ENCODE results near the gene PLA2G12A. TPM values are rescaled to one million over a fixed set of nuclear protein-coding genes. Genes with fewer than 3 reads are reported as not detected.

The PLA2G12A gene
- total and polyA plus RNA-seq, 10 of the 15 experiments (the other 5 are each of a cell fraction or from before 2014, with no cell fraction given) = 3.7 to 36.8 (median 15.5) TPM

GRCh38 chr4:109729718-109730618 is at the start of gene PLA2G12A (continued):
- TF ChIP-seq KLF5 (IDR thresholded peaks at IDR 0.05; ENCODE audit: partially characterized antibody) (peak; percentile 33), MEF2B (IDR thresholded peaks at IDR 0.05; ENCODE audit: partially characterized antibody, poor library complexity, severe bottlenecking) (peak; percentile 55)

- no peaks in the 10 kb centered on the region for H3K9me3 ChIP-seq (replicated peaks; ENCODE audit: control insufficient read depth, insufficient read depth, low read length)
- no peak overlapping the region for H3K4me2 ChIP-seq (ENCODE audit: control insufficient read depth, insufficient read depth)
- no TSS peak for BruUV-seq (replicated peaks)
- FAIRE-seq (no peak), ATAC-seq (no peak), DNase-seq (ENCODE audit: low read depth, low spot score) (no peak)
- H2AFZ ChIP-seq (ENCODE audit: control insufficient read depth, low read depth, low read length) = no peak overlapping the region
- RAD21 ChIA-PET (ENCODE audit: unreplicated experiment) = no interaction called here
- H4K20me1 ChIP-seq (ENCODE audit: control insufficient read depth, insufficient read depth) = no peaks in the 10 kb centered on the region
- no peaks in the 10 kb centered on the region for H3K4me1 ChIP-seq (ENCODE audit: control insufficient read depth, insufficient read depth, low read length)
- H3K9ac ChIP-seq (ENCODE audit: control insufficient read depth, insufficient read depth, low read length) = no peak overlapping the region
- H3K27me3 ChIP-seq (replicated peaks in 1 of 2; ENCODE audit: control insufficient read depth in 2 of 2, insufficient read depth in 2 of 2, low read length in 1 of 2) = no peaks in the 10 kb centered on the region
- 34% methylated on average over 5 of the region's 5 CpGs for WGBS (ENCODE audit: insufficient coverage, insufficient replicate concordance, low lambda C conversion rate, missing lambda C conversion rate)
- in situ Hi-C loops (cut with MboI) (no loop called here), intact Hi-C loops (cut with micrococcal nuclease; ENCODE audit: unreplicated experiment) (no loop called here)
- no peaks in the 10 kb centered on the region for H3K79me2 ChIP-seq (ENCODE audit: control insufficient read depth, insufficient read depth, low read length)
- POLR2A ChIA-PET = no interaction called here
- no peaks in the 10 kb centered on the region for H3K36me3 ChIP-seq (ENCODE audit: control insufficient read depth in 2 of 2, insufficient read depth in 2 of 2, low read length in 1 of 2)
- CTCF ChIA-PET = no interaction called here
- no peak overlapping the region for H3K4me3 ChIP-seq
- no peak overlapping the region for H3K27ac ChIP-seq (ENCODE audit: control insufficient read depth, insufficient read depth)
- SMC1A ChIA-PET (ENCODE audit: uncharacterized antibody, unreplicated experiment) = interaction anchor here (1.2 kb wide), 1 partner anchor 11 kb away, joined by 3 read pairs; no protein-coding TSS in a partner anchor
- TF ChIP-seq BCL11A (IDR thresholded peaks at IDR 0.05; ENCODE audit: low read depth, low read length) (no peak), ZNF384 (IDR thresholded peaks at IDR 0.05; ENCODE audit: borderline replicate concordance, low read depth, low read length) (no peak), ZNF274 (IDR thresholded peaks at IDR 0.05; ENCODE audit: insufficient read depth, insufficient read length) (no peak), PBX3 (IDR thresholded peaks at IDR 0.05; ENCODE audit: insufficient replicate concordance, low read depth, low read length) (no peak), CHD1 (IDR thresholded peaks at IDR 0.05; ENCODE audit: low read depth, low read length) (no peak), RAD21 (IDR thresholded peaks at IDR 0.05; ENCODE audit: insufficient read depth, low read depth, low read length) (no peak), SREBF1 (IDR thresholded peaks at IDR 0.05; ENCODE audit: low read length) (no peak), USF2 (IDR thresholded peaks at IDR 0.05; ENCODE audit: borderline replicate concordance, low read depth, low read length) (no peak), JUND (IDR thresholded peaks at IDR 0.05; ENCODE audit: low read depth, low read length) (no peak), RELB (IDR thresholded peaks at IDR 0.05; ENCODE audit: low read depth) (no peak), KLF5 (IDR thresholded peaks at IDR 0.05; ENCODE audit: partially characterized antibody) (no peak), POLR2AphosphoS2 (IDR thresholded peaks at IDR 0.05; ENCODE audit: low read depth, low read length) (no peak), CHD4 (IDR thresholded peaks at IDR 0.05) (no peak)
Observed at GRCh38 chr4:109764789-109765402, 35.0 kb upstream of the PLA2G12A start.
